K562 (cell line): ENCODE measurements around the gene TM4SF20. TPM values are rescaled to one million over a fixed set of nuclear protein-coding genes. Genes with fewer than 3 reads are reported as not detected.

Experiments
- ATAC-seq: fragments of 200-7000 bp; cut with Tn5 transposase; 3 replicates; pipeline ENCODE4 v1.9.1; 2020; ENCODE audit warnings: moderate library complexity
- BruUV-seq: library from RNA; stranded (reverse); fragments of 400-500 nt; replicated peaks from 2 replicates; lab custom pipeline; 2021; lab: Mats Ljungman, UMichigan
- CTCF ChIA-PET: fragments of 300-600 bp; formaldehyde crosslinking; extraction: SDS; loops from one replicate; lab custom pipeline; 2021; ENCODE audit warnings: low intra/inter-chr PET ratio; lab: Yijun Ruan, JAX
- POLR2A ChIA-PET: fragments of 300-600, 350-650 bp; sonication (Branson Sonifier 250); formaldehyde crosslinking; extraction: SDS; loops from one replicate; lab custom pipeline; 2021; ENCODE audit warnings: antibody characterized with exemption, inconsistent platforms; lab: Yijun Ruan, JAX
- DNase-seq, 4 experiments: peaks; one replicate each; pipeline versions ENCODE4 v3.0.0 to v3.0.0-alpha.2; 2011 to 2018; ENCODE audit warnings: low spot score in 3 of 4, mixed read lengths in 3 of 4; ENCODE audit errors: extremely low read depth in 1 of 4
- FAIRE-seq: peaks from 2 replicates; lab custom pipeline; 2011; peaks lifted over from hg19 to GRCh38; lab: Jason Lieb, UNC
- H2AFZ ChIP-seq: 2 replicates; pipeline ENCODE4 v1.6.0; 2011; ENCODE audit warnings: low read depth, low read length, control low read depth, inconsistent platforms
- H3K27ac ChIP-seq: fragments of 200-600 bp; 3 replicates; pipeline ENCODE4 v1.8.0; 2011; ENCODE audit warnings: low read depth, mild to moderate bottlenecking, control low read depth, inconsistent platforms, low read length, moderate library complexity, mixed read lengths; ENCODE audit errors: extremely low read depth
- H3K27me3 ChIP-seq, 2 experiments: fragments of 300-600 bp in 1 of 2; 2 replicates in 1 of 2; 3 replicates in 1 of 2; pipeline versions ENCODE4 v1.6.0 to v1.8.0; 2011; ENCODE audit warnings: inconsistent platforms in 2 of 2, low read length in 2 of 2, mild to moderate bottlenecking in 1 of 2, mixed read lengths in 1 of 2, moderate library complexity in 1 of 2; ENCODE audit not compliant: control insufficient read depth in 2 of 2, insufficient read depth in 2 of 2
- H3K36me3 ChIP-seq: fragments of 300-600 bp; 3 replicates; pipeline ENCODE4 v1.8.0; 2011; ENCODE audit warnings: mild to moderate bottlenecking, low read length, inconsistent platforms; ENCODE audit not compliant: control insufficient read depth, insufficient read depth
- H3K4me1 ChIP-seq, 2 experiments: fragments of 200-600 bp in 1 of 2; replicated peaks in 1 of 2; 2 replicates in 1 of 2; 3 replicates in 1 of 2; pipeline versions ENCODE4 v1.5.1 to v1.8.0; 2011; ENCODE audit warnings: inconsistent platforms in 2 of 2, low read length in 2 of 2, mild to moderate bottlenecking in 1 of 2, mixed read lengths in 1 of 2, moderate library complexity in 1 of 2; ENCODE audit not compliant: control insufficient read depth in 2 of 2, insufficient read depth in 2 of 2
- H3K4me2 ChIP-seq: 2 replicates; pipeline ENCODE4 v1.6.1; 2011; ENCODE audit warnings: low read length, control low read depth, inconsistent platforms, mixed read lengths; ENCODE audit not compliant: insufficient read depth
- H3K4me3 ChIP-seq: fragments of 200-600 bp; sonication (generic), shearing (Covaris generic); 2 replicates; pipeline ENCODE4 v1.5.1; 2016; ENCODE audit warnings: control low read depth, inconsistent platforms
- H3K79me2 ChIP-seq: fragments of 200-600 bp; 3 replicates; pipeline ENCODE4 v1.8.0; 2011; ENCODE audit warnings: low read length, inconsistent platforms; ENCODE audit not compliant: control insufficient read depth, insufficient read depth
- H3K9ac ChIP-seq, 2 experiments: 2 replicates each; pipeline versions ENCODE4 v1.6.0 to v1.6.1; 2011; ENCODE audit warnings: low read depth in 2 of 2, low read length in 2 of 2, control low read depth in 1 of 2, inconsistent platforms in 1 of 2, mild to moderate bottlenecking in 1 of 2, mixed read lengths in 1 of 2; ENCODE audit not compliant: insufficient read depth in 1 of 2
- H3K9me1 ChIP-seq: one replicate; pipeline ENCODE4 v1.6.0; 2011; ENCODE audit warnings: inconsistent platforms, mild to moderate bottlenecking, low read length, moderate library complexity; ENCODE audit not compliant: control insufficient read depth, insufficient read depth
- H3K9me3 ChIP-seq: replicated peaks from 2 replicates; pipeline ENCODE4 v1.5.1; 2011; ENCODE audit warnings: low read depth, low read length, inconsistent platforms; ENCODE audit not compliant: control insufficient read depth, insufficient read depth
- H4K20me1 ChIP-seq: replicated peaks from 2 replicates; pipeline ENCODE4 v1.6.1; 2011; ENCODE audit warnings: low read length, inconsistent platforms, mixed read lengths; ENCODE audit not compliant: control insufficient read depth, insufficient read depth
- ADNP ChIP-seq: fragments of 200-800 bp; sonication (Bioruptor generic); IDR thresholded peaks from 2 replicates; pipeline ENCODE4 v1.6.1; 2016; ENCODE audit warnings: missing genetic modification characterization, missing compliant biosample characterization
- KDM1A ChIP-seq, 2 experiments: fragments of 450-650 bp; IDR thresholded peaks; 2 replicates each; pipeline ENCODE4 v1.6.1; 2016; ENCODE audit warnings: mild to moderate bottlenecking in 2 of 2
- WGBS: fragments of 100-300 bp; shearing (Covaris generic); methylation state at CpG from one replicate; pipeline ENCODE4 v1.1.6; 2016; ENCODE audit warnings: low coverage, mixed read lengths; ENCODE audit not compliant: insufficient coverage; ENCODE audit errors: missing lambda C conversion rate; 5-methylcytosine and 5-hydroxymethylcytosine counted together
- in situ Hi-C: fragments of 300-500 bp; cut with MboI; formaldehyde crosslinking; loops from 4 replicates; pipeline ENCODE4 v1.15.0; 2018; ENCODE audit warnings: inconsistent platforms, mixed read lengths
- intact Hi-C: fragments of 100-400 bp; cut with micrococcal nuclease; formaldehyde crosslinking; loops from 2 replicates; pipeline ENCODE4 v1.14.2; 2022
- polyA plus RNA-seq, 8 experiments: library from polyadenylated mRNA; depleted of rRNA in 4 of 8; stranded (reverse) in 5 of 8; unstranded in 3 of 8; fragments of >200 nt; fragmentation: Nextera tagmentation in 2 of 8; fragmentation: Illumina TruSeq in 1 of 8; extraction: Ambion mirVana in 2 of 8; extraction: Trizol in 1 of 8; gene quantifications; 2 replicates each; pipeline versions ENCODE4 v1.2.1 to v1.2.3, GENCODE V29; 2011 to 2014; ENCODE audit warnings: inconsistent platforms in 1 of 8, missing spikeins in 1 of 8
- total RNA-seq, 7 experiments: library from RNA; depleted of rRNA in 6 of 7; stranded (reverse); fragments of >200 nt in 6 of 7; fragmentation: Illumina TruSeq in 2 of 7; extraction: Trizol in 2 of 7; gene quantifications; 2 replicates each; pipeline versions ENCODE4 v1.2.1 to v1.2.3, GENCODE V29; 2011 to 2021; ENCODE audit warnings: low replicate concordance in 1 of 7
- TF ChIP-seq, protein P1 (sequence below), 2 experiments: fragments of 150-350 bp in 1 of 2; IDR thresholded peaks; 2 replicates each; pipeline ENCODE4 v1.6.1; 2012 to 2016; ENCODE audit warnings: low read depth in 2 of 2, low read length in 2 of 2, mild to moderate bottlenecking in 1 of 2, moderate library complexity in 1 of 2
- TF ChIP-seq, protein P2 (sequence below), 2 experiments: fragments of 450-650 bp in 1 of 2; sonication (generic) in 1 of 2; formaldehyde crosslinking in 1 of 2; IDR thresholded peaks; 2 replicates each; pipeline versions ENCODE4 v1.7.1 to v1.9.0; 2016 to 2022; ENCODE audit warnings: inconsistent platforms in 1 of 2, mild to moderate bottlenecking in 1 of 2, missing genetic modification reagents in 1 of 2

Gene TM4SF20
- total and polyA plus RNA-seq, 9 of the 15 experiments (the other 6 are each of a cell fraction or from before 2014, with no cell fraction given): not detected

DNA sequence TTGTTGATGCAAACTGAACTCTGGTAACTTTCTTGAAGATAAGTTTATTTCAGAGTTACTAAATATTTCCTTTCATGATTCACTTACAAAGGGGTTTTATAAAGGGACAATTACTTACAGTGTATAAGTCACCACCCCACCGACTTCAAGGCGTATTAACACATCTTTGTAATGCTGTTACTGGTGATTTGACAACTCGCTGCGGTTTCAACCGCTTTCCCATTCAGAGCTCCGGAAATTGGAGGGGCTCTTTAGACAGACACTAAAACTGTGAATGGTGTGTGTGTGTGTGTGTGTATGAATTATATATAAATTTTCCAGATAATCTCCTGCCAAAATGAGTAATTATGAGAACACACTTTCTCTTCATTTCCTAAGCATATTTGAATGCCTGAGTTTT lies 4.9 kb downstream of the TM4SF20 start (continued):
- TF ChIP-seq, protein P1, sequence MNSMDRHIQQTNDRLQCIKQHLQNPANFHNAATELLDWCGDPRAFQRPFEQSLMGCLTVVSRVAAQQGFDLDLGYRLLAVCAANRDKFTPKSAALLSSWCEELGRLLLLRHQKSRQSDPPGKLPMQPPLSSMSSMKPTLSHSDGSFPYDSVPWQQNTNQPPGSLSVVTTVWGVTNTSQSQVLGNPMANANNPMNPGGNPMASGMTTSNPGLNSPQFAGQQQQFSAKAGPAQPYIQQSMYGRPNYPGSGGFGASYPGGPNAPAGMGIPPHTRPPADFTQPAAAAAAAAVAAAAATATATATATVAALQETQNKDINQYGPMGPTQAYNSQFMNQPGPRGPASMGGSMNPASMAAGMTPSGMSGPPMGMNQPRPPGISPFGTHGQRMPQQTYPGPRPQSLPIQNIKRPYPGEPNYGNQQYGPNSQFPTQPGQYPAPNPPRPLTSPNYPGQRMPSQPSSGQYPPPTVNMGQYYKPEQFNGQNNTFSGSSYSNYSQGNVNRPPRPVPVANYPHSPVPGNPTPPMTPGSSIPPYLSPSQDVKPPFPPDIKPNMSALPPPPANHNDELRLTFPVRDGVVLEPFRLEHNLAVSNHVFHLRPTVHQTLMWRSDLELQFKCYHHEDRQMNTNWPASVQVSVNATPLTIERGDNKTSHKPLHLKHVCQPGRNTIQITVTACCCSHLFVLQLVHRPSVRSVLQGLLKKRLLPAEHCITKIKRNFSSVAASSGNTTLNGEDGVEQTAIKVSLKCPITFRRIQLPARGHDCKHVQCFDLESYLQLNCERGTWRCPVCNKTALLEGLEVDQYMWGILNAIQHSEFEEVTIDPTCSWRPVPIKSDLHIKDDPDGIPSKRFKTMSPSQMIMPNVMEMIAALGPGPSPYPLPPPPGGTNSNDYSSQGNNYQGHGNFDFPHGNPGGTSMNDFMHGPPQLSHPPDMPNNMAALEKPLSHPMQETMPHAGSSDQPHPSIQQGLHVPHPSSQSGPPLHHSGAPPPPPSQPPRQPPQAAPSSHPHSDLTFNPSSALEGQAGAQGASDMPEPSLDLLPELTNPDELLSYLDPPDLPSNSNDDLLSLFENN (IDR thresholded peaks at IDR 0.05; ENCODE audit: low read depth in 2 of 2, low read length in 2 of 2): no peak
- TF ChIP-seq KDM1A (IDR thresholded peaks at IDR 0.05): no peak

DNA sequence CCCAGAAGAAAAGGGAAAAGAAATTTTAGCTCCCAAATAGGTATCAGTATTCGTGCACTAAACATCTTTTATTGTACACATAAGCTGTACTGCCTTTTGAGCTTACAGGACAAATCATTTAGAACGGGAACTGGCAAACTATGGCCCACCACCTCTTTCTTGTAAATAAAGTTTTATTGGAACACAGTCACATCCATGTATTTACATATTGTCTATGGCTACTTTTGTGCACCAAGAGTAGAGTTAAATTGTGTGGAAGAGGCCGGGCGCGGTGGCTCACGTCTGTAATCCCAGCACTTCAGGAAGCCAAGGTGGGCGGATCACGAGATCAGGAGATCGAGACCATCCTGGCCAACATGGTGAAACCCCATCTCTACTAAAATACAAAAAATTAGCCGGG lies 5.7 kb downstream of the TM4SF20 start:
- Histone ChIP-seq H3K9me3 (no peaks in the 10 kb centered on the region), H3K36me3 (no peaks in the 10 kb centered on the region), H3K27ac (no peak overlapping the region), H3K4me3 (no peak overlapping the region), H2AFZ (no peak overlapping the region), H3K79me2 (no peaks in the 10 kb centered on the region), H3K4me2 (no peak overlapping the region), H3K4me1 (no peaks in the 10 kb centered on the region; a peak in 2 of 5 replicates), H4K20me1 (no peaks in the 10 kb centered on the region), H3K9me1 (no peaks in the 10 kb centered on the region), H3K27me3 (no peaks in the 10 kb centered on the region), H3K9ac (no peak overlapping the region)
- FAIRE-seq: no peak
- no TSS peak for BruUV-seq
- no peak for DNase-seq
- no peak for ATAC-seq
- 32% methylated on average over 10 of the region's 10 CpGs for WGBS
- intact Hi-C loops: no loop called here
- TF ChIP-seq, protein P2, sequence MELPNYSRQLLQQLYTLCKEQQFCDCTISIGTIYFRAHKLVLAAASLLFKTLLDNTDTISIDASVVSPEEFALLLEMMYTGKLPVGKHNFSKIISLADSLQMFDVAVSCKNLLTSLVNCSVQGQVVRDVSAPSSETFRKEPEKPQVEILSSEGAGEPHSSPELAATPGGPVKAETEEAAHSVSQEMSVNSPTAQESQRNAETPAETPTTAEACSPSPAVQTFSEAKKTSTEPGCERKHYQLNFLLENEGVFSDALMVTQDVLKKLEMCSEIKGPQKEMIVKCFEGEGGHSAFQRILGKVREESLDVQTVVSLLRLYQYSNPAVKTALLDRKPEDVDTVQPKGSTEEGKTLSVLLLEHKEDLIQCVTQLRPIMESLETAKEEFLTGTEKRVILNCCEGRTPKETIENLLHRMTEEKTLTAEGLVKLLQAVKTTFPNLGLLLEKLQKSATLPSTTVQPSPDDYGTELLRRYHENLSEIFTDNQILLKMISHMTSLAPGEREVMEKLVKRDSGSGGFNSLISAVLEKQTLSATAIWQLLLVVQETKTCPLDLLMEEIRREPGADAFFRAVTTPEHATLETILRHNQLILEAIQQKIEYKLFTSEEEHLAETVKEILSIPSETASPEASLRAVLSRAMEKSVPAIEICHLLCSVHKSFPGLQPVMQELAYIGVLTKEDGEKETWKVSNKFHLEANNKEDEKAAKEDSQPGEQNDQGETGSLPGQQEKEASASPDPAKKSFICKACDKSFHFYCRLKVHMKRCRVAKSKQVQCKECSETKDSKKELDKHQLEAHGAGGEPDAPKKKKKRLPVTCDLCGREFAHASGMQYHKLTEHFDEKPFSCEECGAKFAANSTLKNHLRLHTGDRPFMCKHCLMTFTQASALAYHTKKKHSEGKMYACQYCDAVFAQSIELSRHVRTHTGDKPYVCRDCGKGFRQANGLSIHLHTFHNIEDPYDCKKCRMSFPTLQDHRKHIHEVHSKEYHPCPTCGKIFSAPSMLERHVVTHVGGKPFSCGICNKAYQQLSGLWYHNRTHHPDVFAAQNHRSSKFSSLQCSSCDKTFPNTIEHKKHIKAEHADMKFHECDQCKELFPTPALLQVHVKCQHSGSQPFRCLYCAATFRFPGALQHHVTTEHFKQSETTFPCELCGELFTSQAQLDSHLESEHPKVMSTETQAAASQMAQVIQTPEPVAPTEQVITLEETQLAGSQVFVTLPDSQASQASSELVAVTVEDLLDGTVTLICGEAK (IDR thresholded peaks at IDR 0.05): peak; percentile 85
- TF ChIP-seq, protein P2 (CRISPR knock-in tag; IDR thresholded peaks at IDR 0.05): no peak; the same call in 1 of the 2 replicates
- no peak for TF ChIP-seq ADNP (tag)
- CTCF ChIA-PET: interaction anchor here (0.6 kb wide), 1 partner anchor 67 kb away, joined by 4 read pairs; no protein-coding TSS in a partner anchor
- in situ Hi-C loops: no loop called here
- POLR2A ChIA-PET: no interaction called here
